HEK293T (cell line): Measurements from ENCODE around the gene MAP3K8.
A peak's percentile ranks its signal among the peaks of the same experiment; 100 is the strongest.

Experiments
- CTCF ChIA-PET: fragments of 350-600 bp; formaldehyde crosslinking; extraction: SDS; loops from one replicate; lab custom pipeline; 2021; ENCODE audit warnings: antibody characterized with exemption, inconsistent platforms; lab: Yijun Ruan, JAX
- POLR2A ChIA-PET: fragments of 350-600 bp; formaldehyde crosslinking; extraction: SDS; loops from one replicate; lab custom pipeline; 2020; ENCODE audit warnings: antibody characterized with exemption, inconsistent platforms; lab: Yijun Ruan, JAX
- DNase-seq: peaks from one replicate; pipeline ENCODE4 v3.0.0; 2012; ENCODE audit warnings: mixed read lengths; ENCODE audit errors: extremely low spot score
- ARNT ChIP-seq: fragments of 450-650 bp; IDR thresholded peaks from 2 replicates; pipeline ENCODE4 v1.6.1; 2017; ENCODE audit warnings: mild to moderate bottlenecking
- BHLHE40 ChIP-seq: fragments of 450-650 bp; IDR thresholded peaks from 2 replicates; pipeline ENCODE4 v1.6.1; 2016; ENCODE audit warnings: mild to moderate bottlenecking, moderate library complexity, borderline replicate concordance
- CTBP1 ChIP-seq: fragments of 450-650 bp; IDR thresholded peaks from 2 replicates; pipeline ENCODE4 v1.6.1; 2016; ENCODE audit warnings: borderline replicate concordance
- ELF4 ChIP-seq: fragments of 450-650 bp; IDR thresholded peaks from 2 replicates; pipeline ENCODE4 v1.6.1; 2017; ENCODE audit warnings: antibody characterized with exemption
- FOXA1 ChIP-seq: fragments of 450-650 bp; IDR thresholded peaks from 2 replicates; pipeline ENCODE4 v1.6.1; 2016; ENCODE audit warnings: mild to moderate bottlenecking
- FOXK2 ChIP-seq: fragments of 450-650 bp; IDR thresholded peaks from 2 replicates; pipeline ENCODE4 v1.6.1; 2016; ENCODE audit warnings: mild to moderate bottlenecking
- FOXM1 ChIP-seq: fragments of 450-650 bp; IDR thresholded peaks from 2 replicates; pipeline ENCODE4 v1.6.1; 2017; ENCODE audit warnings: mild to moderate bottlenecking, borderline replicate concordance
- HDGF ChIP-seq: fragments of 450-650 bp; IDR thresholded peaks from 2 replicates; pipeline ENCODE4 v1.6.1; 2017; ENCODE audit warnings: antibody characterized with exemption, borderline replicate concordance
- L3MBTL2 ChIP-seq: fragments of 450-650 bp; conservative IDR thresholded peaks from 2 replicates; pipeline ENCODE4 v1.6.1; 2016; ENCODE audit warnings: mild to moderate bottlenecking
- LEF1 ChIP-seq: fragments of 450-650 bp; IDR thresholded peaks from 2 replicates; pipeline ENCODE4 v1.6.1; 2017; ENCODE audit warnings: mild to moderate bottlenecking, borderline replicate concordance
- NFRKB ChIP-seq: fragments of 450-650 bp; IDR thresholded peaks from 2 replicates; pipeline ENCODE4 v1.6.1; 2016; ENCODE audit warnings: mild to moderate bottlenecking, moderate library complexity
- SP1 ChIP-seq: fragments of 450-650 bp; IDR thresholded peaks from 2 replicates; pipeline ENCODE4 v1.6.1; 2017
- SUZ12 ChIP-seq: fragments of 450-650 bp; IDR thresholded peaks from 2 replicates; pipeline ENCODE4 v1.6.1; 2016; ENCODE audit warnings: mild to moderate bottlenecking
- TARDBP ChIP-seq: fragments of 450-650 bp; IDR thresholded peaks from 2 replicates; pipeline ENCODE4 v1.6.1; 2016
- ZNF384 ChIP-seq: fragments of 450-650 bp; IDR thresholded peaks from 2 replicates; pipeline ENCODE4 v1.6.1; 2016
- TF ChIP-seq, protein P1 (sequence below): fragments of 450-650 bp; IDR thresholded peaks from 2 replicates; pipeline ENCODE4 v1.6.1; 2016

Gene MAP3K8

DNA sequence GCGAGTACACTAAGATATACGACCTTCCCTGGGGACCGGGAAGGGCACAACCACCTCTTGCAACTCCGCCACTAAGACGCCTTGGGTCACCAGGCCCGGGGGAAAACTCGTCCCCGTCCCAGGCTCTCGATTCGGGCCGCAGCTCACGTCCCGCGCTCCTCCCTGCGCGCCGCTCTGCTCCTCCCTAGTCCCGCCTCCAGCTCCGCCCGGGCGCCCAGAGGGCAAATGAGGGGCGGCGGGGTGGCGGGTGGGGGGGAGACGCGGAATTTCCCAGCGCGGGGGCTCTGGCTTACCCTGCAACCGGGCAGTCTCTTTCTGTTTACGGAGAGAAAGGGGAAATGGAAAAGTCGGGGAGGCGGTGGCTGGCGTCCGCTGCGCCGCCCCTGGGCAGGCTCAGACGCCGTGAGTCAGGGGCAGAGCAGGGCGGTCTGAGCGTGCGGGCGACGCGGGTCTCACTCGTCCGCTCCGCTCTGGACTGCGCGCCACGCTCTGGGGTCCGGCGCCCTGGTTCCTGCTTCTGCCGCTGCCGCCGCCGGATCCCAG is at the start of gene MAP3K8:
MAP3K8 (plus strand) TSS at position 455 of the 543 bp plus-strand sequence. CDS start 4,755 bp downstream, outside the sequence.
- CTCF ChIA-PET: interaction anchor here (0.7 kb wide), 1 partner anchor 103 kb away, joined by 3 read pairs; no protein-coding TSS in a partner anchor
- TF ChIP-seq FOXK2: no peak
- TF ChIP-seq CTBP1: peak; percentile 63; the same call in 1 of the 2 replicates
- TF ChIP-seq HDGF: no peak
- no peak for TF ChIP-seq LEF1
- DNase-seq: peak; percentile 60
- POLR2A ChIA-PET: interaction anchor here (0.9 to 2.3 kb wide), 7 partner anchors 11 to 120 kb away, joined by 3 to 13 read pairs (median 5); no protein-coding TSS in a partner anchor

DNA sequence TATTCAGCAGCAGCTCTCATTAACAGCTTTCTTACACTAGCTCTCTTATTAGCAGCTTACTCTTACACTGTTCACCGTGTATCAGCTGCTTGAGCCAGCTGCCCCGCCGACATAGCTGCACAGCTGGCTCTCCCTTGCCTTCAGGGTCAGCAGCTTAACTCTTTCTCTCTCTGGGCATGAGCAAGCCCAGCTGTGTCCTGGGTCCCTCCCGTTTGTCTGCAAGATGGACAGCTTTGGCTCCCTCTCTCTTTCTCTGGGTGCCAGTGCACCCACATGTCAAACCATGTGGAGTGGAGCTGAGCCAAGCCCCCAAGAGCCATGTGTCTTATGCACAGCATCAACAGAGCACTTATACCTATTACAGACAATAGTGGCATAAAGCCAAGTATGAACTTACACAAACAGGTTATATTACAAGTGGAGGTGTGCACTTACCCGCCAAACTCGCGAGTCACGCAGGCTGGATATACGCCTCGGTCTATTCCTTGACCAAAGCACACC is 49.2 kb upstream of the MAP3K8 start:
- DNase-seq: no peak
- POLR2A ChIA-PET: no interaction called here
- CTCF ChIA-PET: interaction anchor here (0.6 to 1.1 kb wide), 4 partner anchors 25 to 387 kb away, joined by 3 to 7 read pairs (median 4); no protein-coding TSS in a partner anchor
- no peak for TF ChIP-seq SUZ12
- no peak for TF ChIP-seq FOXK2
- TF ChIP-seq ELF4: no peak
- no peak for TF ChIP-seq ZNF384
- TF ChIP-seq BHLHE40: no peak
- TF ChIP-seq CTBP1: no peak
- no peak for TF ChIP-seq L3MBTL2
- no peak for TF ChIP-seq FOXM1
- TF ChIP-seq FOXA1: no peak
- no peak for TF ChIP-seq ARNT
- no peak for TF ChIP-seq TARDBP
- no peak for TF ChIP-seq NFRKB
- TF ChIP-seq LEF1: no peak
- TF ChIP-seq, protein P1, sequence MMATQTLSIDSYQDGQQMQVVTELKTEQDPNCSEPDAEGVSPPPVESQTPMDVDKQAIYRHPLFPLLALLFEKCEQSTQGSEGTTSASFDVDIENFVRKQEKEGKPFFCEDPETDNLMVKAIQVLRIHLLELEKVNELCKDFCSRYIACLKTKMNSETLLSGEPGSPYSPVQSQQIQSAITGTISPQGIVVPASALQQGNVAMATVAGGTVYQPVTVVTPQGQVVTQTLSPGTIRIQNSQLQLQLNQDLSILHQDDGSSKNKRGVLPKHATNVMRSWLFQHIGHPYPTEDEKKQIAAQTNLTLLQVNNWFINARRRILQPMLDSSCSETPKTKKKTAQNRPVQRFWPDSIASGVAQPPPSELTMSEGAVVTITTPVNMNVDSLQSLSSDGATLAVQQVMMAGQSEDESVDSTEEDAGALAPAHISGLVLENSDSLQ: no peak
- no peak for TF ChIP-seq HDGF
- TF ChIP-seq SP1: no peak

DNA sequence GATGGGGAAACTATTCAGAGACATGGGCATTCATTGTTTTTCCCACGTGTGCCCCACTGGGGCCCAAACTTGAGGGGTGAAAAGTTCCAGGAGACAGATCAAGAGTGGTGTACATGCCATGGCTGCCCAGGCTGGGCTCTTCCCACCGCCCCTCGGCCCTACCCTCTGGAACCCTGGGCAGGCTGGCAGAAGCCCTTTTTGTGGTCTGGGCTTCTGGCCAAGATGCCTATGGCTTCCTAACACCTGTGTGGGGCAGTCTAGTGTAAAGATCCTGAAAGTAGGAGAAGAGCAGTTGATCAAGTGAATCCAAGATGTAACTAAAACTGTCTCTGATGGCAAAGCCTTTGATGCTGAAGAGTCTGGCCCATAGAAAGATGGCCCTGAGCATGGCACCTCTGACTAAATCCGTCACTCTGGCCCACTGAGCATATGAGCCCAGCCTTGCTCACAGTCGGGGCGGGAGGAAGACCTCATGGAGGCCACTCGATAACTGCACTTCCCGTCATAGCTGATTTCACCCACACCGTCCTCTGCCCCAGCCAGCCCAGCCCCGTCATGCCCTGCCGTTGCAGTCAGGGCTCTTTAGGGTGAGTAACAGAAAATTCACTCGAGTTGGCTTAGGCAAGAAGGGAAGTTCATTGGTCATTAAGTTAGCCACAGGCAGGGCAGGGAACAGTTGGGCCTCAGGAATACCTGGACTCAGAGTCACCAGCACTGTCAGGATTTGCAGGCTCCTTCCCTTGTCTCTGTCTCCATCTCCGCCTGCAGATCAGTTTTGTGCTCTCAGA is 47.0 kb upstream of the MAP3K8 start:
- no peak for DNase-seq
- TF ChIP-seq FOXK2 (no peak), CTBP1 (no peak), SUZ12 (no peak), ELF4 (no peak), SP1 (no peak), ARNT (no peak), FOXM1 (no peak)
- ChIA-PET CTCF (no interaction called here), POLR2A (no interaction called here)

DNA sequence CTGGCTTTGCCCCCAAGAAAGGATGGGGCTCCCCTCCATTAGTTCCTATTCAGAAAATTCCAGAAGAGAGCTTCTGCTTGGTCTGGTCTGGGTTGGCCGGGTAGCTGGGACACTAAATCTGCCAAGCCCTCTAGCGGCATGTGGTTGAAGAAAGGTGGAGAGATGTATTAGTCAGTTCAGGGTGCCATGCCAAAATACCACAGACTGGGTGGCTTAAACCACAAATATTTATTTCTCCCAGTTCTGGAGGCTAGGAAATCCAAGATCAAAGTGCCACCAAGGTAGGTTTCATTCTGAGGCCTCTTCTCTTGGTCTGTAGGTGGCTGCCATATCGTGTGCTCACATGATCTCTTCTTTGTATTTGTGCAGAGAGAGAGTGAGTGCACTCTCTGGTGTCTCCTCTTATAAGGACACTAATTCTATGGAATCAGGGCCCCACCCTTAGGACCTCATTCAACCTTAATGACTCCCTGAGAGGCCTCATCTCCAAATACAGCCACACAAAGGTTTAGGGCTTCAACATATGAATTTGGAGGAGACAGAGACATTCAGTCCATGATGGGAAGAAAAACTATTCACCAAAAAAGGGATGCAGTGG is 46.2 kb upstream of the MAP3K8 start:
- ChIA-PET POLR2A (no interaction called here), CTCF (no interaction called here)
- DNase-seq: no peak
- TF ChIP-seq FOXM1: no peak
- TF ChIP-seq FOXK2: no peak
- no peak for TF ChIP-seq ARNT
- no peak for TF ChIP-seq SUZ12
- no peak for TF ChIP-seq CTBP1
- TF ChIP-seq, protein P1: no peak
- TF ChIP-seq NFRKB: no peak
- no peak for TF ChIP-seq HDGF
- TF ChIP-seq ELF4: no peak

DNA sequence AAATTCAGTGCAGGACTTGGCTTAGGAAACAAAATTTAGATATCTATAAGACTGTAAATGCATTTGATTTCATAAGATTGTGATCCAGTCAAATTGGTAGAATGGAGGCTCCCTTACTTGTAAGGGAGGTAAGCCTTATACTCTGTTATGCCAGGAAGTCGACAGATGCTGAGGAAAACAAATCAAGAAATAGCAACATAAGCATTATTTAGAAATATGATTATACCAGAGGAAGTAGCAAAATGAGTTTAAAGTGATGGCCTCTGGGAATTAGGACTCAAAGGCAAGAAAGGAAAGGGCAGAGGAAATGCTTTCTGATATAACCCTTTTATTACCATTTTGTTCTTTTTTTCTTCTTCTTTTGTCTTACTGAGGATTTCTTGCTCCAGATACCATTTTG is 44.4 kb upstream of the MAP3K8 start:
- ChIA-PET CTCF (interaction anchor here (4.6 kb wide), 1 partner anchor 202 kb away, joined by 24 read pairs; no protein-coding TSS in a partner anchor), POLR2A (no interaction called here)
- no peak for DNase-seq
- TF ChIP-seq CTBP1 (no peak), TARDBP (no peak)

DNA sequence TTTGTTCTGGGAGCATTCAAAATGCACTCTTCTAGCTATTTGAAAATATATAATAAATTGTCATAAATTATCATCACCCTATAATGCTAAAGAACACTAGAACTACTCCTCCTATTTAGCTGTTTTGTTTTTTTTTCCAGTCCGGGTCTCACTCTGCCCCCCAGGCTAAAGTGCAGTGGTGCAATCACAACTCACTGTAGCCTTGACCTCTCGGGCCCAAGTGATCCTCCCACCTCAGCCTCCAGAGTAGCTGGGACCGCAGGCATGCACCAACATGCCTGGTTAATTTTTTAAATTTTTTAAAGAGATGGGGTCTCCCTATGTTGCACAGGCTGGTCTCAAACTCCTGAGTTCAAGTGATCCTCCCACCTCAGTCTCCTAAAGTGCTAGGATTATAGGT is 43.8 kb upstream of the MAP3K8 start:
- POLR2A ChIA-PET: no interaction called here
- CTCF ChIA-PET: interaction anchor here (0.5 to 4.6 kb wide), 2 partner anchors 201 to 440 kb away, joined by 3 to 24 read pairs; no protein-coding TSS in a partner anchor
- TF ChIP-seq ARNT: no peak
- TF ChIP-seq CTBP1: no peak
- no peak for TF ChIP-seq HDGF
- no peak for TF ChIP-seq LEF1
- no peak for TF ChIP-seq ZNF384
- TF ChIP-seq TARDBP: no peak
- no peak for TF ChIP-seq BHLHE40
- TF ChIP-seq FOXM1: no peak
- TF ChIP-seq, protein P1: no peak
- TF ChIP-seq NFRKB: no peak
- no peak for TF ChIP-seq ELF4
- no peak for TF ChIP-seq SUZ12
- no peak for TF ChIP-seq SP1
- no peak for TF ChIP-seq FOXK2
- no peak for TF ChIP-seq FOXA1
- no peak for TF ChIP-seq L3MBTL2
- no peak for DNase-seq
